ENCODE data around the gene THAP7. TPM values are rescaled to one million over a fixed set of nuclear protein-coding genes. Genes with fewer than 3 reads are reported as not detected.
A peak's percentile ranks its signal among the peaks of the same experiment; 100 is the strongest.

THAP7 gene
- total and polyA plus RNA-seq, 2 of the 13 experiments (the other 11 are each of a cell fraction or from before 2014, with no cell fraction given), result 13.0 to 25.5 TPM

GRCh38 chr22:21001601-21002325 lies at the start of gene THAP7 (continued):
- TF ChIP-seq LRRFIP1 (CRISPR knock-in tag; conservative IDR thresholded peaks at IDR 0.05) (no peak), ZNF644 (CRISPR knock-in tag; IDR thresholded peaks at IDR 0.05; ENCODE audit: low read depth) (0 out of 2 replicates have a peak, but pooled peaks have one; percentile 6), SIN3A (IDR thresholded peaks at IDR 0.05; ENCODE audit: borderline replicate concordance, low read depth, low read length) (peak; percentile 88; the same call in 1 of the 2 replicates), ZFY (CRISPR knock-in tag; IDR thresholded peaks at IDR 0.05) (peak; percentile 75), ZFP82 (CRISPR knock-in tag; IDR thresholded peaks at IDR 0.05; ENCODE audit: borderline replicate concordance) (peak; percentile 74; the same call in 1 of the 2 replicates), NFAT5 (CRISPR knock-in tag; IDR thresholded peaks at IDR 0.05) (no peak), ZNF749 (CRISPR knock-in tag; IDR thresholded peaks at IDR 0.05; ENCODE audit: borderline replicate concordance) (peak; percentile 96)
- TF ChIP-seq, protein P1, sequence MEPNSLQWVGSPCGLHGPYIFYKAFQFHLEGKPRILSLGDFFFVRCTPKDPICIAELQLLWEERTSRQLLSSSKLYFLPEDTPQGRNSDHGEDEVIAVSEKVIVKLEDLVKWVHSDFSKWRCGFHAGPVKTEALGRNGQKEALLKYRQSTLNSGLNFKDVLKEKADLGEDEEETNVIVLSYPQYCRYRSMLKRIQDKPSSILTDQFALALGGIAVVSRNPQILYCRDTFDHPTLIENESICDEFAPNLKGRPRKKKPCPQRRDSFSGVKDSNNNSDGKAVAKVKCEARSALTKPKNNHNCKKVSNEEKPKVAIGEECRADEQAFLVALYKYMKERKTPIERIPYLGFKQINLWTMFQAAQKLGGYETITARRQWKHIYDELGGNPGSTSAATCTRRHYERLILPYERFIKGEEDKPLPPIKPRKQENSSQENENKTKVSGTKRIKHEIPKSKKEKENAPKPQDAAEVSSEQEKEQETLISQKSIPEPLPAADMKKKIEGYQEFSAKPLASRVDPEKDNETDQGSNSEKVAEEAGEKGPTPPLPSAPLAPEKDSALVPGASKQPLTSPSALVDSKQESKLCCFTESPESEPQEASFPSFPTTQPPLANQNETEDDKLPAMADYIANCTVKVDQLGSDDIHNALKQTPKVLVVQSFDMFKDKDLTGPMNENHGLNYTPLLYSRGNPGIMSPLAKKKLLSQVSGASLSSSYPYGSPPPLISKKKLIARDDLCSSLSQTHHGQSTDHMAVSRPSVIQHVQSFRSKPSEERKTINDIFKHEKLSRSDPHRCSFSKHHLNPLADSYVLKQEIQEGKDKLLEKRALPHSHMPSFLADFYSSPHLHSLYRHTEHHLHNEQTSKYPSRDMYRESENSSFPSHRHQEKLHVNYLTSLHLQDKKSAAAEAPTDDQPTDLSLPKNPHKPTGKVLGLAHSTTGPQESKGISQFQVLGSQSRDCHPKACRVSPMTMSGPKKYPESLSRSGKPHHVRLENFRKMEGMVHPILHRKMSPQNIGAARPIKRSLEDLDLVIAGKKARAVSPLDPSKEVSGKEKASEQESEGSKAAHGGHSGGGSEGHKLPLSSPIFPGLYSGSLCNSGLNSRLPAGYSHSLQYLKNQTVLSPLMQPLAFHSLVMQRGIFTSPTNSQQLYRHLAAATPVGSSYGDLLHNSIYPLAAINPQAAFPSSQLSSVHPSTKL (CRISPR knock-in tag; IDR thresholded peaks at IDR 0.05), result peak; percentile 63
- TF ChIP-seq, protein P2, sequence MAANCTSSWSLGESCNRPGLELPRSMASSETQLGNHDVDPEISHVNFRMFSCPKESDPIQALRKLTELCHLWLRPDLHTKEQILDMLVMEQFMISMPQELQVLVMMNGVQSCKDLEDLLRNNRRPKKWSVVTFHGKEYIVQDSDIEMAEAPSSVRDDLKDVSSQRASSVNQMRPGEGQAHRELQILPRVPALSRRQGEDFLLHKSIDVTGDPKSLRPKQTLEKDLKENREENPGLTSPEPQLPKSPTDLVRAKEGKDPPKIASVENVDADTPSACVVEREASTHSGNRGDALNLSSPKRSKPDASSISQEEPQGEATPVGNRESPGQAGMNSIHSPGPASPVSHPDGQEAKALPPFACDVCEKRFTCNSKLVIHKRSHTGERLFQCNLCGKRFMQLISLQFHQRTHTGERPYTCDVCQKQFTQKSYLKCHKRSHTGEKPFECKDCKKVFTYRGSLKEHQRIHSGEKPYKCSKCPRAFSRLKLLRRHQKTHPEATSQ (CRISPR knock-in tag; IDR thresholded peaks at IDR 0.05; ENCODE audit: borderline replicate concordance), result no peak
